Large intestine (tissue), 3 donors: ENCODE data around the gene SSH2. TPM values are rescaled to one million over a fixed set of nuclear protein-coding genes. Genes with fewer than 3 reads are reported as not detected.
"Not testable (repeated sequence)": the region's sequence is repeated elsewhere in the genome, so short reads cannot be mapped to it uniquely, and the experiment has no call there.

ENCODE experiments used
- DNase-seq, 2 donors: peaks; one replicate each; pipeline versions ENCODE4 v3.0.0 to v3.0.0-alpha.2; 2013
- H3K27ac ChIP-seq: one replicate; pipeline ENCODE4 v1.5.1; 2013; ENCODE audit warnings: low read length
- H3K27me3 ChIP-seq: 2 replicates; pipeline ENCODE4 v1.6.1; 2013; ENCODE audit warnings: low read length; ENCODE audit not compliant: control insufficient read depth, insufficient read depth
- H3K36me3 ChIP-seq: 2 replicates; pipeline ENCODE4 v1.6.1; 2013; ENCODE audit warnings: low read length; ENCODE audit not compliant: control insufficient read depth, insufficient read depth
- H3K4me1 ChIP-seq: one replicate; pipeline ENCODE4 v1.6.1; 2013; ENCODE audit warnings: low read length; ENCODE audit not compliant: control insufficient read depth, insufficient read depth
- H3K4me3 ChIP-seq: one replicate; pipeline ENCODE4 v1.5.1; 2013; ENCODE audit warnings: low read length
- H3K9me3 ChIP-seq: one replicate; pipeline ENCODE4 v1.6.1; 2013; ENCODE audit warnings: mild to moderate bottlenecking, low read depth, low read length, moderate library complexity; ENCODE audit not compliant: control insufficient read depth
- WGBS: methylation state at CpG from one replicate; pipeline ENCODE4 v1.1.5; 2013; ENCODE audit warnings: low lambda C conversion rate; ENCODE audit not compliant: insufficient coverage; 5-methylcytosine and 5-hydroxymethylcytosine counted together
- polyA plus RNA-seq: library from polyadenylated mRNA; unstranded; fragments of 120-200 nt; gene quantifications from one replicate; pipeline ENCODE4 v1.2.1, GENCODE V29; 2013

SSH2 gene
- polyA plus RNA-seq, 1 donor: 16.2 TPM

- Histone ChIP-seq H3K36me3 (no peaks in the 10 kb centered on the region), H3K27me3 (no peaks in the 10 kb centered on the region), H3K4me1 (no peaks in the 10 kb centered on the region), H3K4me3 (no peak overlapping the region), H3K27ac (no peak overlapping the region), H3K9me3 (peaks cover 15% of the 10 kb centered on the region)
- DNase-seq: no peak
- no CpG with 5 or more reads among the region's 2 CpGs for WGBS
These were observed 23.1 kb downstream of the SSH2 start for GRCh38 chr17:29906969-29907368.

- no peak overlapping the region for H3K27ac ChIP-seq
- peaks cover 15% of the 10 kb centered on the region for H3K9me3 ChIP-seq
- DNase-seq: no peak
- no CpG with 5 or more reads among the region's 3 CpGs for WGBS
- H3K4me3 ChIP-seq: no peak overlapping the region
- H3K36me3 ChIP-seq: no peaks in the 10 kb centered on the region
- H3K27me3 ChIP-seq: no peaks in the 10 kb centered on the region
- no peaks in the 10 kb centered on the region for H3K4me1 ChIP-seq
These were observed 24.2 kb downstream of the SSH2 start for GRCh38 chr17:29905879-29906167.

GRCh38 chr17:29905086-29905878, 24.7 kb downstream of the SSH2 start:
- WGBS: no CpG with 5 or more reads among the region's 3 CpGs
- DNase-seq: no peak
- H3K27ac ChIP-seq: no peak overlapping the region
- H3K4me1 ChIP-seq: no peaks in the 10 kb centered on the region
- no peaks in the 10 kb centered on the region for H3K27me3 ChIP-seq
- peaks cover 15% of the 10 kb centered on the region for H3K9me3 ChIP-seq
- H3K36me3 ChIP-seq: no peaks in the 10 kb centered on the region
- no peak overlapping the region for H3K4me3 ChIP-seq

GRCh38 chr17:29903471-29903870, 26.6 kb downstream of the SSH2 start:
- peaks cover 15% of the 10 kb centered on the region for H3K9me3 ChIP-seq
- no peaks in the 10 kb centered on the region for H3K36me3 ChIP-seq
- H3K4me3 ChIP-seq: no peak overlapping the region
- no peak overlapping the region for H3K27ac ChIP-seq
- WGBS: 100% methylated on average over 2 of the region's 2 CpGs
- no peaks in the 10 kb centered on the region for H3K27me3 ChIP-seq
- DNase-seq: no peak
- H3K4me1 ChIP-seq: no peaks in the 10 kb centered on the region

- H3K4me1 ChIP-seq, DNase-seq, H3K27me3 ChIP-seq, H3K36me3 ChIP-seq, H3K9me3 ChIP-seq, H3K4me3 ChIP-seq, H3K27ac ChIP-seq: not testable (repeated sequence)
- WGBS: no CpG with 5 or more reads among the region's 4 CpGs
These were observed 32.9 kb downstream of the SSH2 start for GRCh38 chr17:29897136-29897535.

GRCh38 chr17:29892201-29892600, 37.8 kb downstream of the SSH2 start:
- Histone ChIP-seq H3K27ac (no peak overlapping the region), H3K9me3 (no peaks in the 10 kb centered on the region), H3K4me1 (no peaks in the 10 kb centered on the region), H3K36me3 (no peaks in the 10 kb centered on the region), H3K4me3 (no peak overlapping the region), H3K27me3 (no peaks in the 10 kb centered on the region)
- DNase-seq: no peak

- DNase-seq: no peak
- WGBS: 92% methylated on average over 1 of the region's 1 CpG
- Histone ChIP-seq H3K27ac (no peak overlapping the region), H3K4me3 (no peak overlapping the region), H3K27me3 (no peaks in the 10 kb centered on the region), H3K36me3 (no peaks in the 10 kb centered on the region), H3K9me3 (no peaks in the 10 kb centered on the region), H3K4me1 (no peaks in the 10 kb centered on the region)
These were observed 38.9 kb downstream of the SSH2 start for GRCh38 chr17:29891131-29891530.

- DNase-seq: no peak
- H3K4me1 ChIP-seq: no peaks in the 10 kb centered on the region
- no peak overlapping the region for H3K4me3 ChIP-seq
- no peaks in the 10 kb centered on the region for H3K27me3 ChIP-seq
- H3K27ac ChIP-seq: no peak overlapping the region
- H3K9me3 ChIP-seq: no peaks in the 10 kb centered on the region
- no peaks in the 10 kb centered on the region for H3K36me3 ChIP-seq
- WGBS: 80% methylated on average over 1 of the region's 3 CpGs
These were observed 44.9 kb downstream of the SSH2 start for GRCh38 chr17:29885031-29885640.

GRCh38 chr17:29883497-29883896, 46.5 kb downstream of the SSH2 start:
- Histone ChIP-seq H3K9me3 (no peaks in the 10 kb centered on the region), H3K4me1 (no peaks in the 10 kb centered on the region)
- DNase-seq: no peak

GRCh38 chr17:29881256-29881655, 48.8 kb downstream of the SSH2 start:
- Histone ChIP-seq H3K27me3 (no peaks in the 10 kb centered on the region), H3K9me3 (peaks cover under 1% of the 10 kb centered on the region), H3K4me1 (no peaks in the 10 kb centered on the region), H3K36me3 (no peaks in the 10 kb centered on the region), H3K27ac (no peak overlapping the region), H3K4me3 (no peak overlapping the region)
- 100% methylated on average over 1 of the region's 3 CpGs for WGBS
- DNase-seq: no peak

More at GRCh38 chr17:29883497-29883896, 46.5 kb downstream of the SSH2 start:
- no peak overlapping the region for H3K4me3 ChIP-seq
- H3K27ac ChIP-seq: no peak overlapping the region
- H3K36me3 ChIP-seq: no peaks in the 10 kb centered on the region
- no peaks in the 10 kb centered on the region for H3K27me3 ChIP-seq

- 100% methylated on average over 1 of the region's 6 CpGs for WGBS
These were observed 50.0 kb downstream of the SSH2 start for GRCh38 chr17:29880031-29880430.

More at GRCh38 chr17:29880031-29880430, 50.0 kb downstream of the SSH2 start:
- H3K27ac ChIP-seq: no peak overlapping the region
- no peak for DNase-seq
- H3K4me1 ChIP-seq: no peaks in the 10 kb centered on the region
- peaks cover 4% of the 10 kb centered on the region for H3K9me3 ChIP-seq
- no peaks in the 10 kb centered on the region for H3K27me3 ChIP-seq
- no peaks in the 10 kb centered on the region for H3K36me3 ChIP-seq
- no peak overlapping the region for H3K4me3 ChIP-seq
